HCT116 (cell line): ENCODE data around the gene PCYT1A. TPM values are rescaled to one million over a fixed set of nuclear protein-coding genes. Genes with fewer than 3 reads are reported as not detected.

Source experiments
- ATAC-seq: fragments of 200-7000 bp; cut with Tn5 transposase; 2 replicates; pipeline ENCODE4 v1.9.1; 2020; ENCODE audit warnings: mild to moderate bottlenecking, moderate library complexity
- BruUV-seq: library from RNA; stranded (reverse); fragments of 400-500 nt; replicated peaks from 2 replicates; lab custom pipeline; 2021; lab: Mats Ljungman, UMichigan
- CTCF ChIA-PET: fragments of 300-600 bp; sonication (Branson Sonifier 250); formaldehyde crosslinking; loops from one replicate; lab custom pipeline; 2021; ENCODE audit warnings: antibody characterized with exemption; lab: Charles Lee
- POLR2A ChIA-PET: fragments of 300-600, 350-600 bp; sonication (Branson Sonifier 250); formaldehyde crosslinking; loops from one replicate; lab custom pipeline; 2021; ENCODE audit warnings: antibody characterized with exemption; lab: Charles Lee
- RAD21 ChIA-PET, 2 experiments: fragments of 300-600 bp; sonication (Branson Sonifier 250); formaldehyde crosslinking; loops; one replicate each; lab custom pipeline; 2023; ENCODE audit warnings: low total read pairs in 2 of 2; ENCODE audit not compliant: uncharacterized antibody in 2 of 2, unreplicated experiment in 2 of 2, low non-redundant PET in 1 of 2; lab: Charles Lee
- DNase-seq: peaks from one replicate; pipeline ENCODE4 v3.0.0-alpha.2; 2010; ENCODE audit warnings: low read depth, low spot score
- H2AFZ ChIP-seq: fragments of 200-600 bp; shearing (Covaris generic), sonication (generic); 2 replicates; pipeline ENCODE4 v1.6.1; 2017; ENCODE audit warnings: low read depth, mixed run types, mixed read lengths, antibody characterized with exemption, low read length; ENCODE audit not compliant: poor library complexity, severe bottlenecking
- H3K27ac ChIP-seq: 2 replicates; pipeline ENCODE4 v1.5.1; 2012; ENCODE audit warnings: low read depth, low read length
- H3K27me3 ChIP-seq: fragments of 200-600 bp; sonication (generic); 2 replicates; pipeline ENCODE4 v1.6.1; 2016; ENCODE audit warnings: mixed run types, low read length, mixed read lengths; ENCODE audit not compliant: insufficient read depth
- H3K36me3 ChIP-seq, 2 experiments: fragments of 200-500 bp in 1 of 2; fragments of 200-600 bp in 1 of 2; sonication (Bioruptor generic) in 1 of 2; sonication (generic) in 1 of 2; 2 replicates each; pipeline versions ENCODE4 v1.5.1 to v1.6.1; 2014 to 2016; ENCODE audit warnings: low read length in 2 of 2, inconsistent platforms in 1 of 2, mixed read lengths in 1 of 2, mixed run types in 1 of 2; ENCODE audit not compliant: insufficient read depth in 2 of 2, control insufficient read depth in 1 of 2
- H3K4me1 ChIP-seq, 2 experiments: fragments of 200-600 bp in 1 of 2; sonication (generic) in 1 of 2; 2 replicates each; pipeline versions ENCODE4 v1.5.1 to v1.6.1; 2012 to 2017; ENCODE audit warnings: low read length in 2 of 2, inconsistent platforms in 1 of 2, mild to moderate bottlenecking in 1 of 2, mixed read lengths in 1 of 2, mixed run types in 1 of 2, moderate library complexity in 1 of 2; ENCODE audit not compliant: insufficient read depth in 2 of 2, control insufficient read depth in 1 of 2
- H3K4me2 ChIP-seq: fragments of 200-600 bp; sonication (generic); 2 replicates; pipeline ENCODE4 v1.6.1; 2017; ENCODE audit warnings: mixed run types, low read length, mixed read lengths
- H3K4me3 ChIP-seq, 2 experiments: fragments of 200-600 bp in 1 of 2; sonication (generic) in 1 of 2; replicated peaks in 1 of 2; 2 replicates each; pipeline ENCODE4 v1.5.1; 2011 to 2016; ENCODE audit warnings: low read length in 2 of 2, control low read depth in 1 of 2, low read depth in 1 of 2, mild to moderate bottlenecking in 1 of 2, mixed read lengths in 1 of 2, mixed run types in 1 of 2
- H3K79me2 ChIP-seq: fragments of 200-600 bp; sonication (generic); 2 replicates; pipeline ENCODE4 v1.6.1; 2017; ENCODE audit warnings: mild to moderate bottlenecking, mixed run types, low read length, moderate library complexity, mixed read lengths; ENCODE audit not compliant: insufficient read depth
- H3K9ac ChIP-seq: fragments of 200-600 bp; sonication (generic); 2 replicates; pipeline ENCODE4 v1.6.1; 2016; ENCODE audit warnings: low read length, mixed read lengths
- H3K9me2 ChIP-seq: fragments of 200-600 bp; sonication (generic), shearing (Covaris generic); 2 replicates; pipeline ENCODE4 v1.6.1; 2017; ENCODE audit warnings: mixed run types, mild to moderate bottlenecking, moderate library complexity; ENCODE audit not compliant: insufficient read depth
- H3K9me3 ChIP-seq, 2 experiments: fragments of 200-500 bp in 1 of 2; fragments of 200-600 bp in 1 of 2; sonication (Bioruptor generic) in 1 of 2; sonication (generic) in 1 of 2; 2 replicates each; pipeline ENCODE4 v1.6.1; 2014 to 2017; ENCODE audit warnings: low read length in 2 of 2, mixed read lengths in 2 of 2, inconsistent platforms in 1 of 2, low read depth in 1 of 2, mild to moderate bottlenecking in 1 of 2, mixed run types in 1 of 2, moderate library complexity in 1 of 2; ENCODE audit not compliant: control insufficient read depth in 1 of 2, insufficient read depth in 1 of 2
- H4K20me1 ChIP-seq: fragments of 200-600 bp; sonication (generic), shearing (Covaris generic); 2 replicates; pipeline ENCODE4 v1.6.1; 2017; ENCODE audit warnings: mixed run types, mild to moderate bottlenecking, moderate library complexity; ENCODE audit not compliant: insufficient read depth
- CEBPB ChIP-seq: IDR thresholded peaks from 2 replicates; pipeline ENCODE4 v1.6.1; 2012; ENCODE audit warnings: low read depth
- CTCF ChIP-seq, 3 experiments: fragments of 200-600 bp in 1 of 3; sonication (generic) in 1 of 3; IDR thresholded peaks in 2 of 3; conservative IDR thresholded peaks in 1 of 3; 2 replicates each; pipeline ENCODE4 v1.5.1; 2012 to 2017; ENCODE audit warnings: low read depth in 2 of 3, low read length in 2 of 3, antibody characterized with exemption in 1 of 3, borderline replicate concordance in 1 of 3, control low read depth in 1 of 3, mild to moderate bottlenecking in 1 of 3, mixed read lengths in 1 of 3, mixed run types in 1 of 3, moderate library complexity in 1 of 3; ENCODE audit not compliant: insufficient read depth in 1 of 3
- ELF1 ChIP-seq: IDR thresholded peaks from 2 replicates; pipeline ENCODE4 v1.6.1; 2012; ENCODE audit warnings: low read depth, borderline replicate concordance
- EZH2 ChIP-seq: fragments of 200-600 bp; sonication (generic); IDR thresholded peaks from 2 replicates; pipeline ENCODE4 v1.6.1; 2017; ENCODE audit warnings: antibody characterized with exemption, mixed run types
- EZH2phosphoT487 ChIP-seq: fragments of 200-600 bp; IDR thresholded peaks from 2 replicates; pipeline ENCODE4 v1.6.1; 2018; ENCODE audit warnings: antibody characterized with exemption, borderline replicate concordance
- FOSL1 ChIP-seq: IDR thresholded peaks from 2 replicates; pipeline ENCODE4 v1.6.1; 2012; ENCODE audit warnings: low read depth
- JUND ChIP-seq: IDR thresholded peaks from 2 replicates; pipeline ENCODE4 v1.6.1; 2012
- POLR2A ChIP-seq: IDR thresholded peaks from 2 replicates; pipeline ENCODE4 v1.7.0; 2011; ENCODE audit warnings: borderline replicate concordance; ENCODE audit not compliant: insufficient read depth, insufficient read length; ENCODE audit errors: extremely low read depth
- POLR2AphosphoS5 ChIP-seq: IDR thresholded peaks from 2 replicates; pipeline ENCODE4 v1.6.1; 2011; ENCODE audit warnings: mild to moderate bottlenecking, low read depth, low read length, moderate library complexity
- REST ChIP-seq: IDR thresholded peaks from 2 replicates; pipeline ENCODE4 v1.6.1; 2012; ENCODE audit warnings: low read depth
- YY1 ChIP-seq: IDR thresholded peaks from 2 replicates; pipeline ENCODE4 v1.6.1; 2011; ENCODE audit warnings: low read length, low read depth, moderate library complexity, mild to moderate bottlenecking; ENCODE audit not compliant: insufficient replicate concordance; ENCODE audit errors: extremely low read depth
- ZBTB33 ChIP-seq: IDR thresholded peaks from 2 replicates; pipeline ENCODE4 v1.6.1; 2011; ENCODE audit warnings: mild to moderate bottlenecking, low read length, moderate library complexity; ENCODE audit not compliant: insufficient replicate concordance; ENCODE audit errors: extremely low read depth
- ZFX ChIP-seq: fragments of 450-650 bp; IDR thresholded peaks from 2 replicates; pipeline ENCODE4 v1.6.1; 2017
- ZNF274 ChIP-seq: fragments of 200-500 bp; sonication (Bioruptor generic); IDR thresholded peaks from 2 replicates; pipeline ENCODE4 v1.6.1; 2014; ENCODE audit warnings: mild to moderate bottlenecking, low read depth, low read length, inconsistent platforms
- intact Hi-C: fragments of 100-400 bp; cut with micrococcal nuclease; formaldehyde crosslinking; loops from 2 replicates; pipeline ENCODE4 v1.10.0; 2022
- total RNA-seq: library from RNA; stranded (reverse); gene quantifications from one replicate; pipeline ENCODE4 v1.2.1, GENCODE V29; 2021; ENCODE audit not compliant: unreplicated experiment

The PCYT1A gene
- total RNA-seq, 1 experiment from 2014 or later: 32.1 TPM

- TF ChIP-seq REST: no peak
- no peak for TF ChIP-seq CEBPB
- TF ChIP-seq, all 23 proteins: peak for 0
These were observed 83.7 kb downstream of the PCYT1A start (continued) for GRCh38 chr3:196203846-196204245.

- ChIA-PET POLR2A (no interaction called here), CTCF (no interaction called here), RAD21 (no interaction called here)
- Histone ChIP-seq H3K4me3 (no peak overlapping the region), H2AFZ (no peak overlapping the region), H3K9me2 (no peaks in the 10 kb centered on the region), H3K27ac (no peak overlapping the region), H3K4me1 (no peaks in the 10 kb centered on the region), H3K36me3 (no peaks in the 10 kb centered on the region), H3K27me3 (no peaks in the 10 kb centered on the region), H3K79me2 (no peaks in the 10 kb centered on the region), H4K20me1 (no peaks in the 10 kb centered on the region), H3K4me2 (no peak overlapping the region), H3K9ac (no peak overlapping the region), H3K9me3 (no peaks in the 10 kb centered on the region)
- no peak for ATAC-seq
- intact Hi-C loops: no loop called here
- TF ChIP-seq ELF1 (no peak), EZH2phosphoT487 (no peak), CTCF (IDR thresholded peaks at IDR 0.05 in 2 of 3, conservative IDR thresholded peaks at IDR 0.05 in 1 of 3; ENCODE audit: borderline replicate concordance in 1 of 3, insufficient read depth in 1 of 3, low read depth in 2 of 3, low read length in 2 of 3) (no peak), CEBPB (no peak), ZFX (no peak), POLR2AphosphoS5 (no peak), EZH2 (no peak), JUND (no peak), ZBTB33 (no peak), FOSL1 (no peak), POLR2A (no peak), ZNF274 (no peak), YY1 (no peak)
- no TSS peak for BruUV-seq
- DNase-seq: no peak
These were observed 85.0 kb downstream of the PCYT1A start for GRCh38 chr3:196202516-196202970.
